KBM-7 (cell line): ENCODE data around the gene ADGRL2.
"Not testable (repeated sequence)": the region's sequence is repeated elsewhere in the genome, so short reads cannot be mapped to it uniquely, and the experiment has no call there.

Experiments used
- DNase-seq: peaks from one replicate; pipeline ENCODE4 v3.0.0-alpha.2; 2015
- in situ Hi-C: fragments of 300-500 bp; cut with MboI; formaldehyde crosslinking; loops from 2 replicates; pipeline ENCODE4 v1.14.3; 2020; ENCODE audit warnings: low sequenced_read_pairs, low pct_unique_long_range_greater_than_20kb, mixed read lengths

ADGRL2 gene

GRCh38 chr1:81840805-81841204, 40.1 kb downstream of the ADGRL2 start:
- in situ Hi-C loops = no loop called here
- DNase-seq = no peak

- in situ Hi-C loops = no loop called here
- no peak for DNase-seq
Measured at GRCh38 chr1:81841795-81842194, 41.1 kb downstream of the ADGRL2 start.

GRCh38 chr1:81844477-81844876, 43.7 kb downstream of the ADGRL2 start:
- no peak for DNase-seq
- in situ Hi-C loops = no loop called here

- no peak for DNase-seq
- in situ Hi-C loops = no loop called here
Measured at GRCh38 chr1:81846630-81847029, 45.9 kb downstream of the ADGRL2 start.

- in situ Hi-C loops = no loop called here
- no peak for DNase-seq
Measured at GRCh38 chr1:81847063-81847462, 46.3 kb downstream of the ADGRL2 start.

- DNase-seq = no peak
- in situ Hi-C loops = no loop called here
Measured at GRCh38 chr1:81848880-81849682, 48.3 kb downstream of the ADGRL2 start.

- in situ Hi-C loops = no loop called here
- no peak for DNase-seq
Measured at GRCh38 chr1:81850031-81850430, 49.3 kb downstream of the ADGRL2 start.

- in situ Hi-C loops = no loop called here
- no peak for DNase-seq
Measured at GRCh38 chr1:81850495-81850894, 49.8 kb downstream of the ADGRL2 start.

- in situ Hi-C loops = no loop called here
- no peak for DNase-seq
Measured at GRCh38 chr1:81851217-81851616, 50.5 kb downstream of the ADGRL2 start.

GRCh38 chr1:81852961-81853360, 52.2 kb downstream of the ADGRL2 start:
- no peak for DNase-seq
- in situ Hi-C loops = no loop called here

GRCh38 chr1:81867235-81867634, 66.5 kb downstream of the ADGRL2 start:
- no peak for DNase-seq
- in situ Hi-C loops = no loop called here

- in situ Hi-C loops = no loop called here
- no peak for DNase-seq
Measured at GRCh38 chr1:81869307-81869706, 68.6 kb downstream of the ADGRL2 start.

- DNase-seq, in situ Hi-C loops: not testable (repeated sequence)
Measured at GRCh38 chr1:81871091-81871490, 70.4 kb downstream of the ADGRL2 start.

GRCh38 chr1:81873946-81874345, 73.2 kb downstream of the ADGRL2 start:
- in situ Hi-C loops = no loop called here
- no peak for DNase-seq

GRCh38 chr1:81874461-81874860, 73.7 kb downstream of the ADGRL2 start:
- in situ Hi-C loops = no loop called here
- DNase-seq = no peak

- in situ Hi-C loops = no loop called here
- DNase-seq = no peak
Measured at GRCh38 chr1:81874940-81875339, 74.2 kb downstream of the ADGRL2 start.

- in situ Hi-C loops = no loop called here
- no peak for DNase-seq
Measured at GRCh38 chr1:81876901-81877733, 76.4 kb downstream of the ADGRL2 start.

- in situ Hi-C loops = no loop called here
- DNase-seq = no peak
Measured at GRCh38 chr1:81877940-81878339, 77.2 kb downstream of the ADGRL2 start.

GRCh38 chr1:81878538-81878937, 77.8 kb downstream of the ADGRL2 start:
- in situ Hi-C loops = no loop called here
- DNase-seq = no peak

- DNase-seq = no peak
- in situ Hi-C loops = no loop called here
Measured at GRCh38 chr1:81880781-81881180, 80.0 kb downstream of the ADGRL2 start.
